Epithelial cell of proximal tubule (primary cell): ENCODE results near the gene AMOTL1. TPM values are rescaled to one million over a fixed set of nuclear protein-coding genes. Genes with fewer than 3 reads are reported as not detected.

Experiments used
- DNase-seq: peaks from one replicate; pipeline ENCODE4 v3.0.0-alpha.2; 2011; ENCODE audit warnings: low read depth
- H3K4me3 ChIP-seq: 2 replicates; pipeline ENCODE4 v1.5.1; 2011; ENCODE audit warnings: low read depth, mild to moderate bottlenecking, low read length
- CTCF ChIP-seq: conservative IDR thresholded peaks from 2 replicates; pipeline ENCODE4 v1.5.1; 2012; ENCODE audit warnings: low read depth, mild to moderate bottlenecking, low read length
- total RNA-seq: library from RNA; depleted of rRNA; stranded (reverse); fragments of >200 nt; gene quantifications from 2 replicates; pipeline ENCODE4 v1.2.3, GENCODE V29; 2015

Gene AMOTL1
- total RNA-seq, 1 donor from 2014 or later: 31.8 TPM

- no peak for DNase-seq
- H3K4me3 ChIP-seq: no peak overlapping the region
- TF ChIP-seq CTCF: no peak
Measured at GRCh38 chr11:94799726-94800125, 31.6 kb downstream of the AMOTL1 start.

GRCh38 chr11:94800414-94800813 is 32.3 kb downstream of the AMOTL1 start:
- H3K4me3 ChIP-seq: no peak overlapping the region
- no peak for DNase-seq
- no peak for TF ChIP-seq CTCF

- H3K4me3 ChIP-seq: no peak overlapping the region
- no peak for TF ChIP-seq CTCF
- DNase-seq: no peak
Measured at GRCh38 chr11:94801866-94802460, 33.8 kb downstream of the AMOTL1 start.

GRCh38 chr11:94802501-94802900 is 34.3 kb downstream of the AMOTL1 start:
- no peak for DNase-seq
- no peak overlapping the region for H3K4me3 ChIP-seq
- TF ChIP-seq CTCF: no peak

DNA sequence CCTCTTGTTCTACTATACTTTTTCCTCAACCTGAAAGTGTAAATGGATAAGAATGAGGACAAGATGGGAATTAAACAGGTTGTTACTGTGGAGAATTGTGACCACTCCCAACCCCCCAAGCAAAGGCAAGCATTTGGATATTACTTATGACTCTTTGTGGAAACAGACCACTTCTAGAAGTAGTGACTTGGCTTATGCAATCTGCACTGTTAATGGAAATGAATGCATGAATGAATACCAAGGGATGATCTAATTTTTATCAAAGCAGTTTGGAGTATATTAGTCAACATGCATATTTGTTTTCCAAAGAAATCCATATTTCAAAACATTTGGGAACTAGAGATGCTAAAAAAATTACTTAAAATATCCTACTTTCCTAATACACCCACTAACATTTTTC is 35.3 kb downstream of the AMOTL1 start:
- no peak for TF ChIP-seq CTCF
- H3K4me3 ChIP-seq: no peak overlapping the region
- DNase-seq: no peak

GRCh38 chr11:94804874-94805273 is 36.7 kb downstream of the AMOTL1 start:
- no peak for TF ChIP-seq CTCF
- H3K4me3 ChIP-seq: no peak overlapping the region
- DNase-seq: no peak

DNA sequence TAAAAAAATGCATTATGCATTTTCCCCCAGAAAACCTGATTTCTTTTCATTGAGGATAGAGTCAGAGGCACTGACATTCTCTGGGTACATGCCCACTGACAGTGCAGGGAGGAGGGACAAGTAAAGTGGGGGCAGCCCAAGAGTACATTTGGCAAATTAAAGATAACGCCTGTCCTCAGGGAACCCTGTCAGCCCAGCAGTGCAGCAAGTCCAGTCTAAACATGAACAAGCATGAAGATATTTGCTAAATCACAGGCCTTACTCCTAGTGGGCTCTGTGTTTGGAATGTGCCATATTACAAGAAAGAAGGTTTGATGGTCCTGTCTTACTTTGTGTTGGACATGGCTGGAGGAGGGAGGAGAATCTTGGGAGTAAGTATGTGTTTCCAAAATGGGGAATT is 37.9 kb downstream of the AMOTL1 start:
- no peak overlapping the region for H3K4me3 ChIP-seq

More for the DNA sequence above, 37.9 kb downstream of the AMOTL1 start:
- TF ChIP-seq CTCF: no peak
- DNase-seq: no peak
